ENCODE results near the gene DHRS7C.

DNA sequence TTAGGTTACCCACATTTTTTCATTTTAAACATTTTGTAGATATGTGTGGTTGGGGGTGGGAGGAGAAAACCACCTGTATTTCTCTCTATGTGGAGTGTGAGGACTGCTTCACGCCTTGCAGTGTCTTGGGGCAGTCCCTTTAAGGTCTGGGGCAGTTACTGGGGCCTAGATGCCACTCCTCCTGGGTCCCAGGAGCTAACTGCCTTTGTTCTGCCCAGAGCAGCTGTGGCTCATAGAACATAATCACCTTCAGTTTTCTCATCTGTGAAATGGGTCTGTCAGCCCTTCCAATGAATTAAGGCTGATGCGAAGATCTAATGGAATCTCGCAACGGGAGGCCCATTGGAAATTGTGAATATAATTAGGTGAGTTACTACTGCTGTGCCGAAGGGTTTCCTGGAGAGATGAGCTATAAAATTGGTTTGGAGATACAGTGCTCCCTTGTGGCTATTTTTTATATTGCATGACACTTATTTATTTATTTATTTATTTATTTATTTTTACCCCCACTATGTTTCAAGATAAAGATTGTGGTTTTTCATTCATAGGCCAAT lies 22.9 kb downstream of the DHRS7C start:
- TF ChIP-seq, protein P1, sequence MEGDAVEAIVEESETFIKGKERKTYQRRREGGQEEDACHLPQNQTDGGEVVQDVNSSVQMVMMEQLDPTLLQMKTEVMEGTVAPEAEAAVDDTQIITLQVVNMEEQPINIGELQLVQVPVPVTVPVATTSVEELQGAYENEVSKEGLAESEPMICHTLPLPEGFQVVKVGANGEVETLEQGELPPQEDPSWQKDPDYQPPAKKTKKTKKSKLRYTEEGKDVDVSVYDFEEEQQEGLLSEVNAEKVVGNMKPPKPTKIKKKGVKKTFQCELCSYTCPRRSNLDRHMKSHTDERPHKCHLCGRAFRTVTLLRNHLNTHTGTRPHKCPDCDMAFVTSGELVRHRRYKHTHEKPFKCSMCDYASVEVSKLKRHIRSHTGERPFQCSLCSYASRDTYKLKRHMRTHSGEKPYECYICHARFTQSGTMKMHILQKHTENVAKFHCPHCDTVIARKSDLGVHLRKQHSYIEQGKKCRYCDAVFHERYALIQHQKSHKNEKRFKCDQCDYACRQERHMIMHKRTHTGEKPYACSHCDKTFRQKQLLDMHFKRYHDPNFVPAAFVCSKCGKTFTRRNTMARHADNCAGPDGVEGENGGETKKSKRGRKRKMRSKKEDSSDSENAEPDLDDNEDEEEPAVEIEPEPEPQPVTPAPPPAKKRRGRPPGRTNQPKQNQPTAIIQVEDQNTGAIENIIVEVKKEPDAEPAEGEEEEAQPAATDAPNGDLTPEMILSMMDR (IDR thresholded peaks at IDR 0.05): peak; percentile 18 to 51 (median 26)
- no peak for TF ChIP-seq POLR2A (IDR thresholded peaks at IDR 0.05)

All from thyroid gland (tissue), 4 donors.